Body of pancreas (tissue), 4 donors: Measurements from ENCODE around the gene CYB5A. TPM values are rescaled to one million over a fixed set of nuclear protein-coding genes. Genes with fewer than 3 reads are reported as not detected.

Experiments
- ATAC-seq: fragments of 150-250 bp; one replicate; pipeline ENCODE4 v1.9.1; 2016
- DNase-seq, 4 donors: peaks; one replicate each; pipeline ENCODE4 v3.0.0-alpha.2; 2019
- H3K27ac ChIP-seq, 4 donors: fragments of 200-600 bp; sonication (generic); 1 replicate in 3 of 4; 2 replicates in 1 of 4; pipeline versions ENCODE4 v1.5.1 to v1.6.1; 2016 to 2019; ENCODE audit warnings: mild to moderate bottlenecking in 1 of 4, mixed read lengths in 1 of 4, moderate library complexity in 1 of 4
- H3K27me3 ChIP-seq, 2 donors: fragments of 200-600 bp; sonication (generic); one replicate each; pipeline ENCODE4 v1.6.0; 2016; ENCODE audit warnings: mild to moderate bottlenecking in 1 of 2
- H3K36me3 ChIP-seq, 2 donors: fragments of 200-600 bp; sonication (generic); replicated peaks in 1 of 2; 2 replicates each; pipeline ENCODE4 v1.5.1; 2016; ENCODE audit warnings: low read depth in 2 of 2; ENCODE audit not compliant: insufficient read depth in 1 of 2
- H3K4me1 ChIP-seq: fragments of 200-600 bp; sonication (generic); one replicate; pipeline ENCODE4 v1.6.0; 2016
- H3K4me3 ChIP-seq, 2 donors: fragments of 200-600 bp; sonication (generic); 1 replicate in 1 of 2; 2 replicates in 1 of 2; pipeline ENCODE4 v1.5.1; 2016 to 2019
- H3K9me3 ChIP-seq, 3 donors: fragments of 200-600 bp; sonication (generic); 1 replicate in 2 of 3; 2 replicates in 1 of 3; pipeline ENCODE4 v1.5.1; 2016
- POLR2A ChIP-seq, 3 donors: fragments of 450-650 bp; IDR thresholded peaks; one replicate each; pipeline ENCODE4 v1.6.1; 2016; ENCODE audit warnings: antibody characterized with exemption in 3 of 3, mild to moderate bottlenecking in 2 of 3
- WGBS, 2 donors: methylation state at CpG; one replicate each; pipeline ENCODE4 v1.1.5; 2017; 5-methylcytosine and 5-hydroxymethylcytosine counted together
- intact Hi-C: fragments of 100-400 bp; cut with DNase I; formaldehyde crosslinking; loops from one replicate; pipeline ENCODE4 v1.15.1; 2023
- total RNA-seq, 2 donors: library from RNA; depleted of rRNA; stranded (reverse); fragments of >200 nt; gene quantifications; one replicate each; pipeline ENCODE4 v1.1.0, GENCODE V29; 2016
- TF ChIP-seq, protein P1 (sequence below), 7 experiments: fragments of 450-650 bp in 4 of 7; fragments of 200-600 bp in 3 of 7; sonication (generic) in 3 of 7; IDR thresholded peaks; one replicate each; pipeline ENCODE4 v1.5.1; 2016 to 2019; ENCODE audit warnings: antibody characterized with exemption in 7 of 7

The CYB5A gene
- total RNA-seq, 2 donors from 2014 or later = 209 to 264 TPM

GRCh38 chr18:74283646-74284045, 8.1 kb downstream of the CYB5A start:
- WGBS, 2 donors = 46 to 60% methylated on average over 10 of the region's 10 CpGs
- Histone ChIP-seq H3K9me3 (no peaks in the 10 kb centered on the region), H3K4me3 (no peak overlapping the region), H3K36me3 (no peaks in the 10 kb centered on the region), H3K4me1 (peaks cover 94% of the 10 kb centered on the region), H3K27me3 (no peaks in the 10 kb centered on the region), H3K27ac (peak overlapping the region; percentile 74 to 95 (median 92))
- intact Hi-C loops = no loop called here
- DNase-seq (peak in 1 of 4 donors; percentile 59), ATAC-seq (no peak)
- TF ChIP-seq, protein P1, sequence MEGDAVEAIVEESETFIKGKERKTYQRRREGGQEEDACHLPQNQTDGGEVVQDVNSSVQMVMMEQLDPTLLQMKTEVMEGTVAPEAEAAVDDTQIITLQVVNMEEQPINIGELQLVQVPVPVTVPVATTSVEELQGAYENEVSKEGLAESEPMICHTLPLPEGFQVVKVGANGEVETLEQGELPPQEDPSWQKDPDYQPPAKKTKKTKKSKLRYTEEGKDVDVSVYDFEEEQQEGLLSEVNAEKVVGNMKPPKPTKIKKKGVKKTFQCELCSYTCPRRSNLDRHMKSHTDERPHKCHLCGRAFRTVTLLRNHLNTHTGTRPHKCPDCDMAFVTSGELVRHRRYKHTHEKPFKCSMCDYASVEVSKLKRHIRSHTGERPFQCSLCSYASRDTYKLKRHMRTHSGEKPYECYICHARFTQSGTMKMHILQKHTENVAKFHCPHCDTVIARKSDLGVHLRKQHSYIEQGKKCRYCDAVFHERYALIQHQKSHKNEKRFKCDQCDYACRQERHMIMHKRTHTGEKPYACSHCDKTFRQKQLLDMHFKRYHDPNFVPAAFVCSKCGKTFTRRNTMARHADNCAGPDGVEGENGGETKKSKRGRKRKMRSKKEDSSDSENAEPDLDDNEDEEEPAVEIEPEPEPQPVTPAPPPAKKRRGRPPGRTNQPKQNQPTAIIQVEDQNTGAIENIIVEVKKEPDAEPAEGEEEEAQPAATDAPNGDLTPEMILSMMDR (IDR thresholded peaks at IDR 0.05) = no peak
- TF ChIP-seq POLR2A (IDR thresholded peaks at IDR 0.05) = no peak

GRCh38 chr18:74282755-74283554, 8.8 kb downstream of the CYB5A start:
- Histone ChIP-seq H3K4me3 (no peak overlapping the region), H3K4me1 (peaks cover 94% of the 10 kb centered on the region), H3K9me3 (no peaks in the 10 kb centered on the region), H3K36me3 (no peaks in the 10 kb centered on the region), H3K27ac (peak overlapping the region; percentile 74 to 95 (median 92)), H3K27me3 (no peaks in the 10 kb centered on the region)
- DNase-seq = no peak
- 27 to 37% methylated on average over 10 of the region's 10 CpGs for WGBS, 2 donors
- ATAC-seq = no peak
- intact Hi-C loops = no loop called here
- TF ChIP-seq, protein P1 (IDR thresholded peaks at IDR 0.05) = no peak
- no peak for TF ChIP-seq POLR2A (IDR thresholded peaks at IDR 0.05)

- no peaks in the 10 kb centered on the region for H3K27me3 ChIP-seq
- no peaks in the 10 kb centered on the region for H3K36me3 ChIP-seq
- WGBS, 2 donors = 17 to 20% methylated on average over 12 of the region's 12 CpGs
- ATAC-seq = peak; percentile 25
- H3K9me3 ChIP-seq = no peaks in the 10 kb centered on the region
- TF ChIP-seq, protein P1 (IDR thresholded peaks at IDR 0.05) = no peak
- peak in 1 of 3 donors; percentile 3 for TF ChIP-seq POLR2A (IDR thresholded peaks at IDR 0.05)
- intact Hi-C loops = no loop called here
- no peak overlapping the region for H3K4me3 ChIP-seq
- H3K27ac ChIP-seq = peak overlapping the region; percentile 74 to 95 (median 92)
- H3K4me1 ChIP-seq = peaks cover 94% of the 10 kb centered on the region
- DNase-seq = peak; percentile 45 to 67 (median 54)
Observed at GRCh38 chr18:74281980-74282754, 9.6 kb downstream of the CYB5A start.

DNA sequence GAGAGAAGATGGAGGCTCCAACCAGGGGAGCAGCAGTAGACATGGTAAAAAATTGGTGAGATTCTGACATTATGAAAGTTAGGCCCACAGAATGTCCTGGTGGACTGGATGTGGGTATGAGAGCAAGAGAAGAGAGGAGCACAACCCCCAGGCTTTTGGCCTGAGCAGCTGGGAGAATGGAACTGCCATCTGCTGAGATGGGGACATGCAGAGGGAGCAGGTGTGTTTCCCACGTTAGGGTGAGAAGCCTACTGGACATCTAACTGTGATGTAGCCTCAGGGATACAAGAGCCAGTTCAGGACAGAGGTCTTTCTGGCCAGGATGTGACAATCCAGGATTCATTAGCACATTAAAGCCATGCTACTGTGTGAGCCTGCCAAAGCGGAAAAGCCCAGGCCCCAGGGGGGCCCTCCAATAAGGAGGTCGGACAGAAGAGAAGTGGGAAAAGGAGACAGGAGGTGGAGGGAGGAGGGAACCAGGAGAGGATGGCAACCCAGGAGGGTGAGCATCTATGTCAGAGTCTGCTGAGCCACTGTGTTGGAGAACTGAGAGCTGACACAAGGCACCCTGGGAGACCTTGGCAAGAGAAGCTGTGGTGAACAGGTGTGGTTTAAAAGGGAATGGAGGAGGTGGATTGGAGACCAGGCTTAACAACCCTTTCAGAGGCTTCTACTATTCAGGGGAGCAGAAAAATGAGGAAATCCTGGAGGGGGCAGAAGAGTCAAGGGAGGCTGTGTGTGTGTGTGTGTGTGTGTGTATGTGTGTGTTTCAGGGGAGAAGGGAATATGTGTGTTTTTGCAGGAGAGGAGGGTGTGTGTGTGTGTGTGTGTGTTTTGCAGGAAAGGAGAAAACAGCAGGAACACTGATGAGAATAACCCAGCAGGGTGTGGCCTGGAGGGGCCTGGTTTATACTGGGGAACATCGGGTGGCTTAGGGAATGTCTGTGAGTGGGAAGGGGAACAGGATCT, 10.5 kb downstream of the CYB5A start:
- peaks cover 94% of the 10 kb centered on the region for H3K4me1 ChIP-seq
- 36 to 37% methylated on average over 4 of the region's 4 CpGs for WGBS, 2 donors
- intact Hi-C loops = no loop called here
- no peaks in the 10 kb centered on the region for H3K9me3 ChIP-seq
- no peak for TF ChIP-seq POLR2A (IDR thresholded peaks at IDR 0.05)
- TF ChIP-seq, protein P1 (IDR thresholded peaks at IDR 0.05) = peak in 1 of 7 experiments; percentile 9
- ATAC-seq (no peak), DNase-seq (peak in 1 of 4 donors; percentile 57)
- no peak overlapping the region for H3K4me3 ChIP-seq
- no peaks in the 10 kb centered on the region for H3K27me3 ChIP-seq
- H3K27ac ChIP-seq = peak overlapping the region; percentile 74 to 95 (median 92)
- H3K36me3 ChIP-seq = no peaks in the 10 kb centered on the region
